Transverse colon (tissue), 4 donors: Measurements from ENCODE around the gene ROBO1. TPM values are rescaled to one million over a fixed set of nuclear protein-coding genes. Genes with fewer than 3 reads are reported as not detected.

Experiments
- DNase-seq: peaks from one replicate; pipeline ENCODE4 v3.0.0-alpha.2; 2019
- H3K27ac ChIP-seq, 4 donors: fragments of 200-600 bp; sonication (generic); 2 replicates each; pipeline ENCODE4 v1.5.1; 2016 to 2018; ENCODE audit warnings: inconsistent platforms in 4 of 4
- H3K27me3 ChIP-seq: fragments of 200-600 bp; sonication (generic); 2 replicates; pipeline ENCODE4 v1.5.1; 2017; ENCODE audit warnings: inconsistent platforms
- H3K36me3 ChIP-seq, 4 donors: fragments of 200-600 bp; sonication (generic); 2 replicates each; pipeline ENCODE4 v1.5.1; 2017 to 2019; ENCODE audit warnings: inconsistent platforms in 4 of 4
- H3K4me1 ChIP-seq, 4 donors: fragments of 200-600 bp; sonication (generic); 2 replicates each; pipeline ENCODE4 v1.5.1; 2017 to 2020; ENCODE audit warnings: inconsistent platforms in 4 of 4
- H3K4me3 ChIP-seq, 4 donors: fragments of 200-600 bp; sonication (generic); 1 replicate in 1 of 4; 2 replicates in 3 of 4; pipeline versions ENCODE4 v1.5.1 to v1.6.1; 2017 to 2019; ENCODE audit warnings: inconsistent platforms in 4 of 4
- H3K9me3 ChIP-seq, 2 donors: fragments of 200-600 bp; sonication (generic); 2 replicates each; pipeline ENCODE4 v1.5.1; 2017 to 2019; ENCODE audit warnings: inconsistent platforms in 2 of 2
- CTCF ChIP-seq, 5 experiments: fragments of 200-600 bp in 3 of 5; fragments of 450-650 bp in 2 of 5; sonication (generic) in 3 of 5; IDR thresholded peaks; 1 replicate in 2 of 5; 2 replicates in 3 of 5; pipeline ENCODE4 v1.5.1; 2016 to 2017; ENCODE audit warnings: antibody characterized with exemption in 5 of 5, inconsistent platforms in 3 of 5, mild to moderate bottlenecking in 2 of 5, moderate library complexity in 1 of 5
- EP300 ChIP-seq: sonication (generic); formaldehyde crosslinking; IDR thresholded peaks from one replicate; pipeline ENCODE4 v1.6.1; 2017; ENCODE audit warnings: antibody characterized with exemption, low read depth
- POLR2A ChIP-seq: fragments of 450-650 bp; IDR thresholded peaks from one replicate; pipeline ENCODE4 v1.6.1; 2016; ENCODE audit warnings: antibody characterized with exemption, mild to moderate bottlenecking, moderate library complexity
- POLR2AphosphoS5 ChIP-seq, 3 donors: sonication (generic); formaldehyde crosslinking; IDR thresholded peaks; one replicate each; pipeline ENCODE4 v1.6.1; 2016; ENCODE audit warnings: antibody characterized with exemption in 3 of 3
- WGBS, 2 donors: methylation state at CpG; one replicate each; pipeline ENCODE4 v1.1.5; 2018; ENCODE audit warnings: low coverage in 1 of 2; 5-methylcytosine and 5-hydroxymethylcytosine counted together
- in situ Hi-C, 4 donors: fragments of 200-750 bp; cut with MboI; loops; one replicate each; pipeline versions ENCODE4 v1.15.0 to v1.15.1; 2017; ENCODE audit warnings: low sequenced_read_pairs in 3 of 4, low pct_ligation_motif_present in 1 of 4, low pct_unique_long_range_greater_than_20kb in 1 of 4
- intact Hi-C: fragments of 100-400 bp; cut with DNase I; formaldehyde crosslinking; loops from one replicate; pipeline ENCODE4 v1.15.1; 2023; ENCODE audit warnings: low total_unique reads
- total RNA-seq, 4 donors: library from RNA; depleted of rRNA; stranded (reverse); fragments of >200 nt; gene quantifications; one replicate each; pipeline ENCODE4 v1.1.0, GENCODE V29; 2016

ROBO1 gene
- total RNA-seq, 4 donors from 2014 or later = 7.6 to 68.7 (median 9.1) TPM

DNA sequence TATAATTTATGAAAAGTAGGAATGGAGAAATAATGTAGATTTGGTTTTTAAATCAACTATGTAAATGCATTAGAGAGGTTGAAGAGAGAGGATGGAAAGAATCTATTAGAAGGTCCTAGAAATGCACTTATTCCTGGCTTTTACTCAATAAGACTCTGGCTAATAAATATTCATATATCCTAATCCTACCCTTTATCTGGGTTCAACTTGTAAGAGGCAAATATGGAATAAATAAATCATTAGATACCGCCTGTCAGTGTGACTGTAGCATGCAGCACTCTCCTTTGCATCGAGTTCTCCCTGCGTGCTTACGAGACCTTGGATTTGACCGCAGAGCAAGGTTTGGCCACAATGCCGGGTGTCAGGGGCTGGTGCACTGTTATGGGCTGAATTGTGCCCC is 1156.5 kb downstream of the ROBO1 start:
- H3K9me3 ChIP-seq = no peaks in the 10 kb centered on the region
- H3K36me3 ChIP-seq = no peaks in the 10 kb centered on the region
- DNase-seq = no peak
- intact Hi-C loops (no loop called here), in situ Hi-C loops (no loop called here)
- TF ChIP-seq CTCF (IDR thresholded peaks at IDR 0.05) (no peak), EP300 (no peak), POLR2A (no peak), POLR2AphosphoS5 (IDR thresholded peaks at IDR 0.05) (no peak)
- H3K4me3 ChIP-seq = no peak overlapping the region
- no peaks in the 10 kb centered on the region for H3K4me1 ChIP-seq
- no peaks in the 10 kb centered on the region for H3K27me3 ChIP-seq
- H3K27ac ChIP-seq = no peak overlapping the region
- 94 to 95% methylated on average over 3 to 6 of the region's 6 CpGs for WGBS, 2 donors

- 27 to 44% methylated on average over 3 of the region's 3 CpGs for WGBS, 2 donors
- DNase-seq = no peak
- no peaks in the 10 kb centered on the region for H3K27me3 ChIP-seq
- in situ Hi-C loops = no loop called here
- H3K9me3 ChIP-seq = no peaks in the 10 kb centered on the region
- H3K4me1 ChIP-seq = no peaks in the 10 kb centered on the region
- TF ChIP-seq CTCF (IDR thresholded peaks at IDR 0.05) (no peak), EP300 (no peak), POLR2AphosphoS5 (IDR thresholded peaks at IDR 0.05) (no peak), POLR2A (no peak)
- no peak overlapping the region for H3K27ac ChIP-seq
- intact Hi-C loops = no loop called here
- no peaks in the 10 kb centered on the region for H3K36me3 ChIP-seq
- no peak overlapping the region for H3K4me3 ChIP-seq
Observed at GRCh38 chr3:78610462-78611125, 1157.2 kb downstream of the ROBO1 start.

DNA sequence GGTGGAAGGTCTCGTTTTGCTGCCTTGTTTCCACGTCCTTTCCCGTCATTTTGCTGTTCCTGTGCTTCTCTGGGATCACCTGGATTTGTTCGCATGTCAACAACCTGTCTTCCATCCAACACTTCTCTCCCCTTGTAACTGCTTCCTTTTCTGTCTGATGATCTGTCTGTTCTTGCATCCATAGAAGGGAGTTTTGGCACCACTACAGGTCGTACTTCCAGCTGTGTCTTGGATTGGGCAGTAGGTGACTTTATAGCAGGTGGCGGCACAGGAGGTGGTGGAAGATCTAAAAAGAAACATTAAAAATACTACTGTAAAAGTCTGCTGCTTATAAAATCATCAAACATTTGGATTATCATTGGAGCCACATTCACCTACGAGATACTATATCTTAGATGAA is 1161.0 kb downstream of the ROBO1 start:
- TF ChIP-seq CTCF (IDR thresholded peaks at IDR 0.05) (no peak), EP300 (no peak), POLR2A (no peak), POLR2AphosphoS5 (IDR thresholded peaks at IDR 0.05) (no peak)
- no peaks in the 10 kb centered on the region for H3K27me3 ChIP-seq
- 90% methylated on average over 4 to 7 of the region's 7 CpGs for WGBS, 2 donors
- no peak overlapping the region for H3K4me3 ChIP-seq
- no peaks in the 10 kb centered on the region for H3K9me3 ChIP-seq
- no peak overlapping the region for H3K27ac ChIP-seq
- H3K36me3 ChIP-seq = no peaks in the 10 kb centered on the region
- in situ Hi-C loops (no loop called here), intact Hi-C loops (no loop called here)
- no peak for DNase-seq
- H3K4me1 ChIP-seq = no peaks in the 10 kb centered on the region

DNA sequence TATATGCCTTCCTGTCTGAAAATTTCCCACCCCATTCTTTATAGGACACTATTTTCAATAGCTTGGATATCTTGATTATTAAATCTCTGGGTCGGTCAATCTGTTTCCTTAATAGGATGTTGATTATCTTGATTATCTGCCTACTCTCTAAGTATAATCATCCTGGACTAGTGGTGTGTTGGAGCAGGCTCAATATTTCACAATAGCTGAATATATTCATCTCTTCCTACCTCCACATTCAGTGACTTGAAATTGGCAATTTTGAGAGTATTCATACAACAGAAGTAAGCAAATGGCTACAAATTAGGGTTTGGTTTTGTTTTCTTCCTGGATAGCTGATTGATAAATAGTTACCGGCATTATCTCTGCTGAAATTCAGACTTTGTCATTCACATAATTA is 1162.6 kb downstream of the ROBO1 start:
- WGBS, 2 donors = 78 to 84% methylated on average over 2 of the region's 2 CpGs
- intact Hi-C loops = no loop called here
- Histone ChIP-seq H3K36me3 (no peaks in the 10 kb centered on the region), H3K4me1 (no peaks in the 10 kb centered on the region), H3K4me3 (no peak overlapping the region), H3K27ac (no peak overlapping the region), H3K27me3 (no peaks in the 10 kb centered on the region), H3K9me3 (no peaks in the 10 kb centered on the region)
- DNase-seq = no peak
- in situ Hi-C loops = no loop called here
- TF ChIP-seq POLR2AphosphoS5 (IDR thresholded peaks at IDR 0.05) (no peak), POLR2A (no peak), CTCF (IDR thresholded peaks at IDR 0.05) (no peak), EP300 (no peak)
